Fibroblast of mammary gland (primary cell): ENCODE data around the gene ZBTB33.

Source experiments
- DNase-seq: peaks from one replicate; pipeline ENCODE4 v3.0.0-alpha.2; 2010; ENCODE audit warnings: low read depth
- H3K4me3 ChIP-seq: 2 replicates; pipeline ENCODE4 v1.5.1; 2011; ENCODE audit warnings: low read depth, mild to moderate bottlenecking, low read length, moderate library complexity; ENCODE audit not compliant: control insufficient read depth
- CTCF ChIP-seq: conservative IDR thresholded peaks from 2 replicates; pipeline ENCODE4 v1.5.1; 2011; ENCODE audit warnings: low read depth, low read length, inconsistent platforms; ENCODE audit not compliant: control insufficient read depth, insufficient read depth

Gene ZBTB33

GRCh38 chrX:120304256-120304655, 53.6 kb downstream of the ZBTB33 start:
- DNase-seq = no peak
- no peak for TF ChIP-seq CTCF
- H3K4me3 ChIP-seq = no peak overlapping the region

GRCh38 chrX:120305531-120306141, 55.0 kb downstream of the ZBTB33 start:
- TF ChIP-seq CTCF = no peak
- no peak overlapping the region for H3K4me3 ChIP-seq
- DNase-seq = peak; percentile 21

- no peak for TF ChIP-seq CTCF
- DNase-seq = no peak
- no peak overlapping the region for H3K4me3 ChIP-seq
Observed at GRCh38 chrX:120306630-120307029, 56.0 kb downstream of the ZBTB33 start.
